DMS53 treated with DMSO at 0.1 percent for 48 hours (cell line): ENCODE data around the gene TEX19.

ENCODE experiments used
- DNase-seq: peaks from one replicate; lab custom pipeline; 2025; ENCODE audit not compliant: unreplicated experiment; lab: John Stamatoyannopoulos, UW

The TEX19 gene

DNA sequence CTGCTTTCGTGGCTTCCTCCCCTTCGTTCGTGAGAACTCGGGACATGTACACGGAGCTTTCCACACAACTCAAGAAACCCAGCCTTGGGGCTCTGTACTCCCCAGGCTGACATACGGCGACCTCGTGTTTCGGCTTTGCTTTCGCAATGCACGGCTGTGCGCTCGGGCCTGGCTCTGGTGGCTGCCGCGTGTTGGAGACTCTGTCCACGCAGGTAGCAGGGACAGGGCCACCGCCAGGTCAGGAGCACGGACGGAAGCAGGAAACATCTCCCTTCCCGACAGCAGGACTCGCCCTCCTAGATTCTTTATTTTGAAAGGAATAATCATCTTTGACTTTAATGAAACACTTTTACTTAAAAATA lies 29.9 kb downstream of the TEX19 start:
- DNase-seq = no peak

DNA sequence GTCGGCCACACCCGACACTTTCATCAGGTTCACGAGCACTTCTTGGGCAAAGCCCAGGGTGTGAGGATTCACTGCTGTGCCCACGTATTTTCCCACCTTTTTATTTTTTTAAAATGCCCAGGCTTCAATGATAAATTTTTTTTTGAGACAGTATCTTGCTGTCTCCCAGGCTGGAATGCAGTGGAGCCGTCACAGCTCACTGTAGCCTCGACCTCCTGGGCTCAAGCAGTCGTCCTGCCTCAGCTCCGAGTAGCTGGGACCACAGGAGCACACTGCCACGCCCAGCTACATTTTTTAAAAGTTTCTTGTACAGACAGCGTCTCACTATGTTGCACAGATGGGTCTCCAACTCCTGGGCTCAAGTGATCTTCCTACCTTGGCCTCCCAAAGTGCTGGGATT lies 30.3 kb downstream of the TEX19 start:
- DNase-seq = no peak

GRCh38 chr17:82390015-82390859 lies 31.2 kb downstream of the TEX19 start:
- no peak for DNase-seq

GRCh38 chr17:82390860-82391435 lies 31.9 kb downstream of the TEX19 start:
- DNase-seq = no peak

- no peak for DNase-seq
Measured at GRCh38 chr17:82391496-82392066, 32.5 kb downstream of the TEX19 start.

DNA sequence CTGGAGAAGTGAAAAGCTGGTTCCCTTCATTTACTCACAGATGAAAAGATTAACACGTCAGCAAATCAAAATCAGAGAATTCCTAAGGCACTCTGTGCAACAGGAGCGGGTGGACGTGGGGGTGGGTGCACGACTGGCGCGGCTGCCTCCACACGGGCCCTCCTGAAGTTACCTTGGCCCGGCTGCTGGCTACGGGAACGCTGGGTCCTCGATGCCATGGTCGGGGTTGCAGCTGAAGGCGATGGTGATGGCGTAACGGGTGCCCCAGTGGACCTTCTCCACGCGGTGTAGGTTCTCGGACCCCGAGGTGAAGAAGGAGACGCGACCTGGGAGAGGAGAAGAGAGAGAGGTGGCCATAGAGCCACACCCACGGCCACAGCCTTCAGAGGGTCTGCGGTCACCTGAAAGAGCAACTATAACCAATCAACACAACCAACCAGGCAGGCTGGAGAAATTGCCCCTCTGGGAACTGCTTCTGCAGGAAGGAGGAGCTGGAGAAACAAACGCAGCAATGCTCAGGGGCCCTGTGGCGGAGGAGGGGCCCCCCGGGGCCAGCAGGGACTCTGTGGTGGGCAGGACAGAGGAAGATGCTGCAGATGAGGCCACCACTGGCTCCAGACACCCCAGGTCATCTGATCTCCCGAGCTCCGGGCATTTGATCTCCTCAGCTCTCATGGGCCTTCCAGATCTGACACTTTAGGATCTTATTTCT lies 33.3 kb downstream of the TEX19 start:
- DNase-seq = no peak

DNA sequence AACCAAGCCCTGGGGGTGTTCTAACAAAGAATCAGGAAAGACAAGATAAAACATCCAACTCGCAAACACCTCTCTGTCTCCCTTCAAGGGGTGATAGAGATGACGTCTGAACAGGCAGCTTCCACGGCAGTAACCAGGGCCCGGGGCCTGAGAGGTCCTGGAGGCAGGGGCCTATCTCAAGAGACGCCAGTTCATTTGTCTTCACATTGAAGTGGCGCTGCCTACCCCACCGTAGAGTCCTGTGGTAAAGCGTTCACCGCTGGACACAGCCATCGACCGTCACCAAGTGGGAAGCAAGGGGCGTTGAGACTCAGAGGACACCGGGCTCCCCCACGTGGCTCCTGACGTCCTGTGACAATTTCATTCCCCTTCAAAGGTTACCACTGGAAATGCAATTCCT lies 33.9 kb downstream of the TEX19 start:
- no peak for DNase-seq

- DNase-seq = no peak
Measured at GRCh38 chr17:82394278-82394677, 35.2 kb downstream of the TEX19 start.

GRCh38 chr17:82396601-82397435 lies 37.8 kb downstream of the TEX19 start:
- no peak for DNase-seq

GRCh38 chr17:82397449-82398335 lies 38.6 kb downstream of the TEX19 start:
- DNase-seq = no peak

DNA sequence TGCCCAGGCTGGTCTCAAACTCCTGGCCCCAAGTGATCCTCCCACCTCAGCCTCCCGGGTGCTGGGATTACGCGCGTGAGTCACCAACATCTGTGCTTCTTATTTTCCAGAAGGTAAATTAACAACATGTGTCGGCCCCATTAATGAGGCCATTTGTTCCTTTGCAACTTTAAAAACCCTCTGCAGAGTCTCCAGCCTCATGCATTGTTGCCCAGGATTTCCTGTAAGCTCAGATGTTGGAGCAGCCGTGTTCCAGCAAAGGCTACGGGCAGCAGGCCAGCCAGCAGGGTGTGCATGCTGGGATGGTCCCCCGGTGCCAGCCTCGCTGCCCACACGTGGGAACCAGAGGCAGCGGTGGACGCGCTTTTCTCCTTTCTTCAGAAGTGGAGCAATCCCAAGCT lies 40.0 kb downstream of the TEX19 start:
- DNase-seq = no peak

DNA sequence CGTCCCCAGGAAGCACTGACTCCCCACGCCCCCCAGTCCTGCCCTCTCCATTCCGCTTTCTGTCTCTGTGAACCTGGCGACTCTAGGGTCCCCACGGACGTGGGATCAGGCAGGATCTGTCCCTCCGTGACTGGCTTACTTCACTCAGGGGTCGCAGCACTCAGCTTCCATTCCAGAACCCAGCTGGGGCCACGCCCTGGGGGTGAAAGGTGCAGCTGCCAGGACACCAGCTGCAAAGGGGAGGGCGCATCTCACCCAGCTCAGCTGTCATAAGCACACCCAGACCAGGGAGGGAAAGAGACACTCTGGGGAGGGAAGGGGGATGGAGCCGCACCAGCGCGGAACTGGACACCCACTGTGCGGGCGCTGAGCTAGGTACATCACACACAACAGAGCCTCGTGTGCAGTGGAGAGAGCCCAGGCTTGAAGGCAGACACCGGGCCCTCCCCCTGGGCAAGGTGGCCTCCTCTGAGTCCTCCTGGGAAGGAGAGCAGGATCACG lies 40.6 kb downstream of the TEX19 start:
- no peak for DNase-seq

DNA sequence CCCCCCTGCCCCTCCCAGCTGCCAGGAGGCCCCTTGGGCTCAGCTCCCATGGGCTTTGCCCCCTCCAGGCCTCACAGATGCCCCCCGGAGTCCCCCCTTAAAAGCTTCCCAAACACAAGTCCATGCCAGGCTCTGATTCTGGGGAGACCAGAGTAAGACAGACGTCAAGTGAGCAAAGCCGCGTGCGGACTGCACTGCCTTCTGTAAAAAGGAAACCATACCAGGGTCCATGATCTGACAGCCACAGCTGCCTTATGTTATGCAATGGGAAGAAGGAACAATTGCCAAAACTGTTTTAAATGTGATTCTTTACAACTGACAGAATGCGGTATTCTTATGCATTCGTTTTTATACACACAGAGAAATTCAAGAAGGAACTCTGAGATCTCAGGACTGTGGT lies 41.2 kb downstream of the TEX19 start:
- DNase-seq = no peak

- no peak for DNase-seq
Measured at GRCh38 chr17:82400830-82401229, 41.8 kb downstream of the TEX19 start.

DNA sequence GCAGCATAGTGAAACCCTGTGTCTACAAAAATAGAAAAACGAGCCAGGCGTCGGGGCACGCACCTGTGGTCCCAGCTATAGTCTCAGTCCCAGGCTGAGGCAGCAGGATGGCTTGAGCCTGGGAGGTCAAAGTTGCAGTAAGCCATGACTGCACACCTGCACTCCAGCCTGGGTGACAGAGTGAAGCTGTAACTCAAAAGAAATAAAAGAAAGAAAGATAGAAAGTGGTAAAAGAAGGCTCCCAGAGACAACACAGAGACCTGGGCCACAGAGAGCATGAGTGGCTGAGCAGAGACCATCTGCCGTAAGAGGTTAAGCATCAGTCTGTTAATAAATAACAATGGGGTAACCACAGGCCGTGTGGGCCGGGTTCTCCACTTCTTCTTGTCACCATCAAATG lies 43.8 kb downstream of the TEX19 start:
- no peak for DNase-seq

- no peak for DNase-seq
Measured at GRCh38 chr17:82403662-82404660, 44.9 kb downstream of the TEX19 start.

- DNase-seq = no peak
Measured at GRCh38 chr17:82405051-82405450, 46.0 kb downstream of the TEX19 start.

- no peak for DNase-seq
Measured at GRCh38 chr17:82406131-82406671, 47.2 kb downstream of the TEX19 start.
